H1 (cell line): ENCODE data around the gene WBP1L. TPM values are rescaled to one million over a fixed set of nuclear protein-coding genes. Genes with fewer than 3 reads are reported as not detected.

Source experiments
- BACH1 ChIP-seq: IDR thresholded peaks from 2 replicates; pipeline ENCODE4 v1.6.1; 2012; ENCODE audit warnings: low read length, improper control_type of control experiment
- HDAC2 ChIP-seq, 2 experiments: fragments of 300-600 bp in 1 of 2; sonication (generic) in 1 of 2; IDR thresholded peaks; 2 replicates each; pipeline ENCODE4 v1.6.1; 2011 to 2012; ENCODE audit warnings: low read depth in 2 of 2, low read length in 2 of 2, mild to moderate bottlenecking in 2 of 2, moderate library complexity in 2 of 2, borderline replicate concordance in 1 of 2, inconsistent platforms in 1 of 2
- NANOG ChIP-seq: IDR thresholded peaks from 2 replicates; pipeline ENCODE4 v1.6.1; 2011; ENCODE audit warnings: low read length, low read depth, mild to moderate bottlenecking, inconsistent platforms; ENCODE audit not compliant: insufficient read depth, poor library complexity, severe bottlenecking
- POU5F1 ChIP-seq: IDR thresholded peaks from 2 replicates; pipeline ENCODE4 v1.6.1; 2011; ENCODE audit warnings: low read depth, mild to moderate bottlenecking, low read length, moderate library complexity
- RFX5 ChIP-seq: IDR thresholded peaks from 2 replicates; pipeline ENCODE4 v1.6.1; 2011; ENCODE audit warnings: low read depth, low read length, improper control_type of control experiment, borderline replicate concordance
- SAP30 ChIP-seq: fragments of 300-600 bp; sonication (generic); IDR thresholded peaks from 2 replicates; pipeline ENCODE4 v1.7.1; 2012; ENCODE audit warnings: low read length, moderate library complexity, mild to moderate bottlenecking, inconsistent platforms; ENCODE audit not compliant: insufficient read depth, insufficient replicate concordance
- SIRT6 ChIP-seq: IDR thresholded peaks from one replicate; pipeline ENCODE4 v1.7.1; 2012; ENCODE audit warnings: low read length, inconsistent platforms
- polyA plus RNA-seq, 7 experiments: library from polyadenylated mRNA; depleted of rRNA in 3 of 7; stranded (reverse) in 5 of 7; unstranded in 2 of 7; fragments of >200 nt in 5 of 7; fragments of 200-250 nt in 2 of 7; gene quantifications; 1 replicate in 5 of 7; 2 replicates in 1 of 7; 4 replicates in 1 of 7; pipeline versions ENCODE4 v1.2.1 to v1.2.3, GENCODE V29; 2011 to 2013; ENCODE audit warnings: missing spikeins in 2 of 7, mixed read lengths in 2 of 7
- total RNA-seq: library from RNA; stranded (reverse); fragmentation: NEBNext Ultra II Directional; extraction: Animal tissue kit (Norgen Biotek cat#: 25700); gene quantifications from 2 replicates; pipeline ENCODE4 v1.2.1, GENCODE V29; 2021
- TF ChIP-seq, protein P1 (sequence below): IDR thresholded peaks from 2 replicates; pipeline ENCODE4 v1.6.1; 2012; ENCODE audit warnings: inconsistent platforms
- TF ChIP-seq, protein P2 (sequence below): IDR thresholded peaks from 2 replicates; pipeline ENCODE4 v1.6.1; 2011; ENCODE audit warnings: low read depth, mild to moderate bottlenecking, low read length; ENCODE audit not compliant: insufficient read depth

The WBP1L gene
- total and polyA plus RNA-seq, 2 of the 8 experiments (the other 6 are each of a cell fraction or from before 2014, with no cell fraction given) = 26.6 to 29.9 TPM

DNA sequence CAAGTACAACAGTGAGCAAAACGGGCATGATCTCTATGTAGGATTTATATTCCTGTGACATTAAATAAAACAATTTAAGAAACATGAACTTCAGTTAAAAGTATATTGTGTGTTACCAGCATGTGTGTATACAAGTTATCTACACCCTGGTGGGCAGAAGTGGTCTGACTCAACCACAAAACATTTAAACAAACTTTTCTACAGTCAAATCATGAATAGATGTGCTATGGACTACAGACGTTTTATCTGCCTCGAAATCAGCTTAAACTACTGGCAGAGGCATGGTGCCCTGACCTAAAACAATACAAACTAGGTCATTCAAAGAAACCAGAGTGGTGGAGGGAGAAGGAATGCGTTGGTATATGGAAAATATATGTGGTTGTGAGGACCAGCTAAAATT, 33.1 kb upstream of the WBP1L start (continued):
- TF ChIP-seq SAP30 (no peak), HDAC2 (IDR thresholded peaks at IDR 0.05; ENCODE audit: borderline replicate concordance in 1 of 2, low read depth in 2 of 2, low read length in 2 of 2) (no peak), RFX5 (no peak), NANOG (no peak), POU5F1 (no peak), SIRT6 (no peak), BACH1 (no peak)
- TF ChIP-seq, protein P1, sequence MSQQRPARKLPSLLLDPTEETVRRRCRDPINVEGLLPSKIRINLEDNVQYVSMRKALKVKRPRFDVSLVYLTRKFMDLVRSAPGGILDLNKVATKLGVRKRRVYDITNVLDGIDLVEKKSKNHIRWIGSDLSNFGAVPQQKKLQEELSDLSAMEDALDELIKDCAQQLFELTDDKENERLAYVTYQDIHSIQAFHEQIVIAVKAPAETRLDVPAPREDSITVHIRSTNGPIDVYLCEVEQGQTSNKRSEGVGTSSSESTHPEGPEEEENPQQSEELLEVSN = no peak
- TF ChIP-seq, protein P2, sequence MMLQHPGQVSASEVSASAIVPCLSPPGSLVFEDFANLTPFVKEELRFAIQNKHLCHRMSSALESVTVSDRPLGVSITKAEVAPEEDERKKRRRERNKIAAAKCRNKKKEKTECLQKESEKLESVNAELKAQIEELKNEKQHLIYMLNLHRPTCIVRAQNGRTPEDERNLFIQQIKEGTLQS = no peak
